HCT116 (cell line): ENCODE measurements around the gene ADK.

Source experiments
- CEBPB ChIP-seq: IDR thresholded peaks from 2 replicates; pipeline ENCODE4 v1.6.1; 2012; ENCODE audit warnings: low read depth
- EGR1 ChIP-seq: IDR thresholded peaks from 2 replicates; pipeline ENCODE4 v1.6.1; 2012; ENCODE audit warnings: low read depth
- EZH2 ChIP-seq: fragments of 200-600 bp; sonication (generic); IDR thresholded peaks from 2 replicates; pipeline ENCODE4 v1.6.1; 2017; ENCODE audit warnings: antibody characterized with exemption, mixed run types
- POLR2A ChIP-seq: IDR thresholded peaks from 2 replicates; pipeline ENCODE4 v1.7.0; 2011; ENCODE audit warnings: borderline replicate concordance; ENCODE audit not compliant: insufficient read depth, insufficient read length; ENCODE audit errors: extremely low read depth
- SIN3A ChIP-seq: IDR thresholded peaks from 2 replicates; pipeline ENCODE4 v1.6.1; 2012; ENCODE audit warnings: low read depth
- SP1 ChIP-seq: IDR thresholded peaks from 2 replicates; pipeline ENCODE4 v1.6.1; 2012; ENCODE audit warnings: low read depth
- SRF ChIP-seq: IDR thresholded peaks from 2 replicates; pipeline ENCODE4 v1.6.1; 2012; ENCODE audit warnings: low read depth
- YY1 ChIP-seq: IDR thresholded peaks from 2 replicates; pipeline ENCODE4 v1.6.1; 2011; ENCODE audit warnings: low read length, low read depth, moderate library complexity, mild to moderate bottlenecking; ENCODE audit not compliant: insufficient replicate concordance; ENCODE audit errors: extremely low read depth
- TF ChIP-seq, protein P1 (sequence below), 3 experiments: fragments of 200-600 bp in 1 of 3; sonication (generic) in 1 of 3; IDR thresholded peaks in 2 of 3; conservative IDR thresholded peaks in 1 of 3; 2 replicates each; pipeline ENCODE4 v1.5.1; 2012 to 2017; ENCODE audit warnings: low read depth in 2 of 3, low read length in 2 of 3, antibody characterized with exemption in 1 of 3, borderline replicate concordance in 1 of 3, control low read depth in 1 of 3, mild to moderate bottlenecking in 1 of 3, mixed read lengths in 1 of 3, mixed run types in 1 of 3, moderate library complexity in 1 of 3; ENCODE audit not compliant: insufficient read depth in 1 of 3
- TF ChIP-seq, protein P2 (sequence below): IDR thresholded peaks from 2 replicates; pipeline ENCODE4 v1.6.1; 2012; ENCODE audit warnings: low read depth
- TF ChIP-seq, protein P3 (sequence below): IDR thresholded peaks from 2 replicates; pipeline ENCODE4 v1.6.1; 2012

DNA sequence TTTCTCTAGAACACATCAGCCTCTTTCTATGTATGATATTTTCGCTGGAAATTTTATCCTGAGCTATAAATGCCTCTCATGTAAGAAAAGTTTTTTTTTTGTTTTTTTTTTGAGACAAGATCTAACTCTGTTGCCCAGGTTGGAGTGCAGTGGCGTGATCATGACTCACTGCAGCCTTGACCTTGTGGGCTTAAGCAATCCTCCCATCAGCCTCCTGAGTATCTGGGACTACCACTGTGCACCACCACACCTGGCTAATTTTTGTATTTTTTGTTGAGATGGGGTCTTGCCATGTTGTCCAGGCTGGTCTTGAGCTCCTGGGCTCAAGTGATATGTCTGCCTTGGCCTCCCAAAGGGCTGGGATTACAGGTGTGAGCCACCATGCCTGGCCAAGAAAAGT lies 80.4 kb downstream of the ADK start:
- TF ChIP-seq, protein P1, sequence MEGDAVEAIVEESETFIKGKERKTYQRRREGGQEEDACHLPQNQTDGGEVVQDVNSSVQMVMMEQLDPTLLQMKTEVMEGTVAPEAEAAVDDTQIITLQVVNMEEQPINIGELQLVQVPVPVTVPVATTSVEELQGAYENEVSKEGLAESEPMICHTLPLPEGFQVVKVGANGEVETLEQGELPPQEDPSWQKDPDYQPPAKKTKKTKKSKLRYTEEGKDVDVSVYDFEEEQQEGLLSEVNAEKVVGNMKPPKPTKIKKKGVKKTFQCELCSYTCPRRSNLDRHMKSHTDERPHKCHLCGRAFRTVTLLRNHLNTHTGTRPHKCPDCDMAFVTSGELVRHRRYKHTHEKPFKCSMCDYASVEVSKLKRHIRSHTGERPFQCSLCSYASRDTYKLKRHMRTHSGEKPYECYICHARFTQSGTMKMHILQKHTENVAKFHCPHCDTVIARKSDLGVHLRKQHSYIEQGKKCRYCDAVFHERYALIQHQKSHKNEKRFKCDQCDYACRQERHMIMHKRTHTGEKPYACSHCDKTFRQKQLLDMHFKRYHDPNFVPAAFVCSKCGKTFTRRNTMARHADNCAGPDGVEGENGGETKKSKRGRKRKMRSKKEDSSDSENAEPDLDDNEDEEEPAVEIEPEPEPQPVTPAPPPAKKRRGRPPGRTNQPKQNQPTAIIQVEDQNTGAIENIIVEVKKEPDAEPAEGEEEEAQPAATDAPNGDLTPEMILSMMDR (IDR thresholded peaks at IDR 0.05 in 2 of 3, conservative IDR thresholded peaks at IDR 0.05 in 1 of 3; ENCODE audit: borderline replicate concordance in 1 of 3, insufficient read depth in 1 of 3, low read depth in 2 of 3, low read length in 2 of 3) = no peak
- TF ChIP-seq EGR1 (no peak), EZH2 (no peak), SRF (no peak), SP1 (no peak), POLR2A (no peak), YY1 (no peak), SIN3A (no peak), CEBPB (peak; percentile 93)
- TF ChIP-seq, protein P2, sequence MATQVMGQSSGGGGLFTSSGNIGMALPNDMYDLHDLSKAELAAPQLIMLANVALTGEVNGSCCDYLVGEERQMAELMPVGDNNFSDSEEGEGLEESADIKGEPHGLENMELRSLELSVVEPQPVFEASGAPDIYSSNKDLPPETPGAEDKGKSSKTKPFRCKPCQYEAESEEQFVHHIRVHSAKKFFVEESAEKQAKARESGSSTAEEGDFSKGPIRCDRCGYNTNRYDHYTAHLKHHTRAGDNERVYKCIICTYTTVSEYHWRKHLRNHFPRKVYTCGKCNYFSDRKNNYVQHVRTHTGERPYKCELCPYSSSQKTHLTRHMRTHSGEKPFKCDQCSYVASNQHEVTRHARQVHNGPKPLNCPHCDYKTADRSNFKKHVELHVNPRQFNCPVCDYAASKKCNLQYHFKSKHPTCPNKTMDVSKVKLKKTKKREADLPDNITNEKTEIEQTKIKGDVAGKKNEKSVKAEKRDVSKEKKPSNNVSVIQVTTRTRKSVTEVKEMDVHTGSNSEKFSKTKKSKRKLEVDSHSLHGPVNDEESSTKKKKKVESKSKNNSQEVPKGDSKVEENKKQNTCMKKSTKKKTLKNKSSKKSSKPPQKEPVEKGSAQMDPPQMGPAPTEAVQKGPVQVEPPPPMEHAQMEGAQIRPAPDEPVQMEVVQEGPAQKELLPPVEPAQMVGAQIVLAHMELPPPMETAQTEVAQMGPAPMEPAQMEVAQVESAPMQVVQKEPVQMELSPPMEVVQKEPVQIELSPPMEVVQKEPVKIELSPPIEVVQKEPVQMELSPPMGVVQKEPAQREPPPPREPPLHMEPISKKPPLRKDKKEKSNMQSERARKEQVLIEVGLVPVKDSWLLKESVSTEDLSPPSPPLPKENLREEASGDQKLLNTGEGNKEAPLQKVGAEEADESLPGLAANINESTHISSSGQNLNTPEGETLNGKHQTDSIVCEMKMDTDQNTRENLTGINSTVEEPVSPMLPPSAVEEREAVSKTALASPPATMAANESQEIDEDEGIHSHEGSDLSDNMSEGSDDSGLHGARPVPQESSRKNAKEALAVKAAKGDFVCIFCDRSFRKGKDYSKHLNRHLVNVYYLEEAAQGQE = no peak
- TF ChIP-seq, protein P3, sequence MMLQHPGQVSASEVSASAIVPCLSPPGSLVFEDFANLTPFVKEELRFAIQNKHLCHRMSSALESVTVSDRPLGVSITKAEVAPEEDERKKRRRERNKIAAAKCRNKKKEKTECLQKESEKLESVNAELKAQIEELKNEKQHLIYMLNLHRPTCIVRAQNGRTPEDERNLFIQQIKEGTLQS = no peak
